Measurements from ENCODE around the gene NUMA1. TPM values are rescaled to one million over a fixed set of nuclear protein-coding genes. Genes with fewer than 3 reads are reported as not detected.

NUMA1 gene
- total RNA-seq, 1 experiment from 2014 or later = 71.5 TPM

DNA sequence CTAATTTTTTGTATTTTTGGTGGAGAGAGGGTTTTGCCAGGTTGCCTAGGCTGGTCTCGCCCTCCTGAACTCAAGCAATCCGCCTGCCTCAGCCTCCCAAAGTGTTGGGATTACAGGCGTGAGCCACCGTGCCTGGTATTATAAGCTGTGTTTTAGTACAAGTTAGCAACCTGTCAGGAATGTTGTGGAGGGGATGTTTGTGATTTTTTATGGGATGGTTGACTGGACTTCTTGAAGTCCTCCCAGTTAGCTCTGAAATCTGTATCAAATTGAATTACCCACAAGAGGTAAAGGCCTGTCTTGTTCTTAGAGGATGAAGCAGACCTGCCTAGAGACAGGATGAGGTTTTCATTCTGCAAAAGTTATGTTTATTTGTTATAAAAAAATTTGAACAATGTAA, 115.7 kb downstream of the NUMA1 start:
- DNase-seq (ENCODE audit: low spot score) = no peak

DNA sequence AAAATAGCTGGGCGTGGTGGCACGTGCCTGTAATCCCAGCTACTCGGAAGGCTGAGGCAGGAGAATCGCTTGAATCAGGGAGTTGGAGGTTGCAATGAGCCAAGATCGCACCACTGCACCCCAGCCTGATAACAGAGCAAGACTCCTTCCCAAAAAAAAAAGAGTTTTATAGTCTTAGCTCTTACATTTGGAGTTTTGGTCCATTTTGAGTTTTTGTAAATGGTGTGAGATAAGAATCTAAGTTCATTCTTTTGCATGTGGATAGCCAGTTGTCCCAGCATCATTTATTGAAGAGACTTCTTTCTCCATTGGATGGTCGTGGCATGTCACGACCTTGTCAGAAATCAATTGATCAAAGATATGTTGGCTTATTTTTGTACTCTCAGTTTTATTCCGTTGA, 116.9 kb downstream of the NUMA1 start:
- no peak for DNase-seq (ENCODE audit: low spot score)

DNA sequence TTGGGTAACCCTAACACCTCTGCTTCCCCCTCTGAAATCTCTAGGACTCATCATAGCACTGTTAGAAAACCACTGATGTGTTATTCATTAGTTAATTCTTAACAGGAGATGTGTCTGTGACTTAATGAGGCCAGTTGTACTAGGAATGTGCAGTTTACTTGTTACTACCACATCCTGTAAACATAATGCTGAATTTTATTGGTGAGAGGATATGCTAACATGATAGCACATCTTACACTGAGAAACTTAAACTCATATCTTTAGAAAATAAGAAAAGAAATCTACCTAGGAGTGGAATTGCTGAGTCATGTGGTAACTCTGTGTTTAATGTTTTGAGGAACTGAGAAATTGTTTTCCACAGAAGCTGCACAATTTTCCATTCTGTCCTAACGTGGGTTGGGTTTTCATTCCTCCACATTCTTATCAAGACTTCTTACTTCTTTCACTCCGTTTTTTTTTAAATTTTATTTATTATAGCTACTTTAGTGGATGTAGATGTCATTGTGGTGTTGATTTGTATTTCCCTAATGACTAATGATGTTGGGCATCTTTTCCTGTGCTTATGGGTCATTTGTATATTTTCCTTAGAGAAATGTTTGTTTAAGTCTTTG, 117.8 kb downstream of the NUMA1 start:
- DNase-seq (ENCODE audit: low spot score) = peak; percentile 67

DNA sequence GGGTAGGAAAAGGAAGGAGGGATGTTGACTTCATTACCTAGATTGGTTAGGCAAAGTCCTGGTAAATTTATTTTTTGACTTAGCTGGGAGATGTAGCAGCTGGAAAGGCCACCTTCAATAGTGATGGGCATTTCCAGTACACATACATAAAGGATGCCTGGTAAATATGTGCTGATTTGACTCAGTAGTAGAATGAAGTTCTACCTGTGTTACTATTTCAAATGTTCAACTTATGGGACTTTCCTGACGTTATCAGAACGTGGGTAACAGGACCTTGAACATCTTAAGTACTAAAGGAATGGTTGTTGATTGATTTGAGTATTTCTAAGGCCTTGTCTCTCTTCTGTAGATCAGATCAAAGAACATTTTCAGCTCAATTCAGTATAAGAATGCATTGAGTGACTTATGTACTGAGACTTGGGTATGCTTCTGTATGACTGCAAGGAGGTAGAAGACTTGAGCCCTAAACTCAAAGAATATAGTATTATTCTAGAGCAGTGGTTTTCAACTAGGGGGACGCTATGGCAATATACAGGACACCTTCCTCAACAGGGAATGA, 124.4 kb downstream of the NUMA1 start:
- no peak for DNase-seq (ENCODE audit: low spot score)

Other genes starting within 250 kb of the NUMA1 start
- not detected in 2 replicates for gene DEFB108B, start 247.3 kb downstream of the NUMA1 start, total RNA-seq (2014; rRNA removed; shearing (Covaris generic))
- gene DEFB131B, start 202.1 kb downstream of the NUMA1 start, total RNA-seq (2014; rRNA removed; shearing (Covaris generic)) = not detected in 2 replicates
- 1.4 and 2.6 TPM in 2 replicates for gene XNDC1N, start 151.9 kb downstream of the NUMA1 start, total RNA-seq (2014; rRNA removed; shearing (Covaris generic))
- gene RNF121, start 151.5 kb downstream of the NUMA1 start, total RNA-seq (2014; rRNA removed; shearing (Covaris generic)) = 19.1 and 25.8 TPM in 2 replicates
- gene IL18BP, start 81.6 kb downstream of the NUMA1 start, total RNA-seq (2014; rRNA removed; shearing (Covaris generic)) = 0.60 and 1.2 TPM in 2 replicates
- 3.9 and 9.3 TPM in 2 replicates for gene LRRC51, start 308 bp upstream of the NUMA1 start, total RNA-seq (2014; rRNA removed; shearing (Covaris generic))
- 94.0 and 110 TPM in 2 replicates for gene LAMTOR1, start 22.8 kb upstream of the NUMA1 start, total RNA-seq (2014; rRNA removed; shearing (Covaris generic))
- not detected in 2 replicates for gene TOMT, start 25.4 kb upstream of the NUMA1 start, total RNA-seq (2014; rRNA removed; shearing (Covaris generic))
- gene ANAPC15, start 32.2 kb upstream of the NUMA1 start, total RNA-seq (2014; rRNA removed; shearing (Covaris generic)) = 70.4 and 74.9 TPM in 2 replicates
- gene FOLR3, start 55.2 kb upstream of the NUMA1 start, total RNA-seq (2014; rRNA removed; shearing (Covaris generic)) = not detected in 2 replicates
- gene FOLR1, start 111.6 kb upstream of the NUMA1 start, total RNA-seq (2014; rRNA removed; shearing (Covaris generic)) = 3.4 and 6.6 TPM in 2 replicates
- gene FOLR2, start 136.3 kb upstream of the NUMA1 start, total RNA-seq (2014; rRNA removed; shearing (Covaris generic)) = not detected in 2 replicates
- gene INPPL1, start 144.2 kb upstream of the NUMA1 start, total RNA-seq (2014; rRNA removed; shearing (Covaris generic)) = 23.6 and 40.7 TPM in 2 replicates
- gene PHOX2A, start 163.6 kb upstream of the NUMA1 start, total RNA-seq (2014; rRNA removed; shearing (Covaris generic)) = not detected in 2 replicates